Activated CD4-positive, alpha-beta T cell treated with anti-CD3 and anti-CD28 coated beads, Interleukin-2, Interleukin-4, amounts not matched to agents 100 ng/mL and 50 ng/mL, durations not matched to agents 16 hours and 8 hours (primary cell): ENCODE results near the gene SLC7A9.
"Not testable (repeated sequence)": the region's sequence is repeated elsewhere in the genome, so short reads cannot be mapped to it uniquely, and the experiment has no call there.

Experiments
- DNase-seq: peaks from one replicate; pipeline ENCODE4 v3.0.0-alpha.2; 2020; ENCODE audit warnings: low spot score

The SLC7A9 gene

GRCh38 chr19:32864318-32865007 is 5.1 kb downstream of the SLC7A9 start:
- DNase-seq = no peak

GRCh38 chr19:32863841-32864240 is 5.7 kb downstream of the SLC7A9 start:
- DNase-seq = no peak

GRCh38 chr19:32863301-32863700 is 6.3 kb downstream of the SLC7A9 start:
- DNase-seq = no peak

GRCh38 chr19:32862741-32863140 is 6.8 kb downstream of the SLC7A9 start:
- DNase-seq = no peak

- DNase-seq = no peak
Observed at GRCh38 chr19:32862173-32862572, 7.4 kb downstream of the SLC7A9 start.

- DNase-seq = no peak
Observed at GRCh38 chr19:32861596-32861995, 8.0 kb downstream of the SLC7A9 start.

- no peak for DNase-seq
Observed at GRCh38 chr19:32859591-32859990, 10.0 kb downstream of the SLC7A9 start.

GRCh38 chr19:32858559-32858958 is 11.0 kb downstream of the SLC7A9 start:
- no peak for DNase-seq

- no peak for DNase-seq
Observed at GRCh38 chr19:32858155-32858554, 11.4 kb downstream of the SLC7A9 start.

- DNase-seq = no peak
Observed at GRCh38 chr19:32857584-32857983, 12.0 kb downstream of the SLC7A9 start.

GRCh38 chr19:32856818-32857217 is 12.7 kb downstream of the SLC7A9 start:
- not testable (repeated sequence) for DNase-seq

- DNase-seq = no peak
Observed at GRCh38 chr19:32852216-32852615, 17.4 kb downstream of the SLC7A9 start.

- DNase-seq = not testable (repeated sequence)
Observed at GRCh38 chr19:32848035-32848434, 21.5 kb downstream of the SLC7A9 start.

GRCh38 chr19:32843716-32844245 is 25.8 kb downstream of the SLC7A9 start:
- DNase-seq = no peak

- DNase-seq = no peak
Observed at GRCh38 chr19:32842061-32842460, 27.5 kb downstream of the SLC7A9 start.

- DNase-seq = no peak
Observed at GRCh38 chr19:32837531-32837930, 32.0 kb downstream of the SLC7A9 start.

GRCh38 chr19:32833388-32833787 is 36.2 kb downstream of the SLC7A9 start:
- DNase-seq = not testable (repeated sequence)

GRCh38 chr19:32832825-32833224 is 36.7 kb downstream of the SLC7A9 start:
- not testable (repeated sequence) for DNase-seq

- DNase-seq = not testable (repeated sequence)
Observed at GRCh38 chr19:32832094-32832493, 37.5 kb downstream of the SLC7A9 start.

GRCh38 chr19:32831611-32832010 is 38.0 kb downstream of the SLC7A9 start:
- DNase-seq = no peak

- DNase-seq = no peak
Observed at GRCh38 chr19:32830231-32831014, 39.1 kb downstream of the SLC7A9 start.

GRCh38 chr19:32829345-32829896 is 40.1 kb downstream of the SLC7A9 start:
- peak; percentile 12 for DNase-seq
